Activated CD4-positive, alpha-beta T cell treated with anti-CD3 and anti-CD28 coated beads for 36 hours (primary cell): ENCODE data around the gene DLGAP4. TPM values are rescaled to one million over a fixed set of nuclear protein-coding genes. Genes with fewer than 3 reads are reported as not detected.
A peak's percentile ranks its signal among the peaks of the same experiment; 100 is the strongest.

Experiments used
- ATAC-seq: fragments of 200-7000 bp; cut with Tn5 transposase; one replicate; pipeline ENCODE4 v1.10.0; 2021; ENCODE audit warnings: mild to moderate bottlenecking, moderate library complexity
- CTCF ChIA-PET: fragments of 350-600 bp; sonication (Branson Sonifier 250); formaldehyde crosslinking; loops from one replicate; lab custom pipeline; 2021; ENCODE audit warnings: antibody characterized with exemption; lab: Charles Lee
- POLR2A ChIA-PET: fragments of 350-600 bp; sonication (Branson Sonifier 250); formaldehyde crosslinking; loops from one replicate; lab custom pipeline; 2021; ENCODE audit warnings: antibody characterized with exemption, inconsistent platforms; lab: Charles Lee
- DNase-seq: peaks from one replicate; pipeline ENCODE4 v3.0.0-alpha.2; 2020
- H3K27ac Mint-ChIP-seq: one replicate; pipeline ENCODE4 v1.8.0; 2021; ENCODE audit warnings: mixed read lengths
- H3K27me3 Mint-ChIP-seq: one replicate; pipeline ENCODE4 v1.8.0; 2021; ENCODE audit warnings: mixed read lengths
- H3K36me3 Mint-ChIP-seq: one replicate; pipeline ENCODE4 v1.8.0; 2021; ENCODE audit warnings: low read depth, mixed read lengths
- H3K4me1 Mint-ChIP-seq: one replicate; pipeline ENCODE4 v1.8.0; 2021; ENCODE audit warnings: mixed read lengths
- H3K4me3 Mint-ChIP-seq: one replicate; pipeline ENCODE4 v1.8.0; 2021; ENCODE audit warnings: mild to moderate bottlenecking, moderate library complexity, mixed read lengths
- H3K9me3 Mint-ChIP-seq: one replicate; pipeline ENCODE4 v1.8.0; 2021; ENCODE audit warnings: low read depth, mixed read lengths
- intact Hi-C, 2 experiments: fragments of 100-400 bp; cut with DNase I in 1 of 2; cut with micrococcal nuclease in 1 of 2; formaldehyde crosslinking; loops; one replicate each; pipeline versions ENCODE4 v1.14.2 to v1.15.1; 2022 to 2024; cut with DNase I, micrococcal nuclease
- total RNA-seq, 2 experiments: library from RNA; stranded (reverse); gene quantifications; one replicate each; pipeline ENCODE4 v1.2.3, GENCODE V29; 2021

The DLGAP4 gene
- total RNA-seq, 2 experiments from 2014 or later: 19.0 to 21.8 TPM

GRCh38 chr20:36336954-36337704 is 31.0 kb downstream of the DLGAP4 start:
- Mint-ChIP-seq H3K9me3 (no peaks in the 10 kb centered on the region), H3K27me3 (peaks cover 32% of the 10 kb centered on the region), H3K4me1 (peaks cover 5% of the 10 kb centered on the region), H3K27ac (no peak overlapping the region), H3K36me3 (no peaks in the 10 kb centered on the region), H3K4me3 (no peak overlapping the region)
- ATAC-seq: no peak
- ChIA-PET POLR2A (no interaction called here), CTCF (no interaction called here)
- intact Hi-C loops: no loop called here
- no peak for DNase-seq

GRCh38 chr20:36337886-36338285 is 31.7 kb downstream of the DLGAP4 start:
- ChIA-PET CTCF (no interaction called here), POLR2A (no interaction called here)
- Mint-ChIP-seq H3K4me3 (no peak overlapping the region), H3K27me3 (peaks cover 31% of the 10 kb centered on the region), H3K27ac (no peak overlapping the region), H3K9me3 (no peaks in the 10 kb centered on the region), H3K4me1 (peaks cover 5% of the 10 kb centered on the region), H3K36me3 (no peaks in the 10 kb centered on the region)
- DNase-seq: no peak
- no peak for ATAC-seq
- intact Hi-C loops: no loop called here

- POLR2A ChIA-PET: no interaction called here
- H3K27me3 Mint-ChIP-seq: peaks cover 17% of the 10 kb centered on the region
- no peaks in the 10 kb centered on the region for H3K9me3 Mint-ChIP-seq
- H3K36me3 Mint-ChIP-seq: no peaks in the 10 kb centered on the region
- H3K27ac Mint-ChIP-seq: no peak overlapping the region
- CTCF ChIA-PET: no interaction called here
- ATAC-seq (peak; percentile 70), DNase-seq (peak; percentile 47)
- intact Hi-C loops: no loop called here
- no peak overlapping the region for H3K4me3 Mint-ChIP-seq
- H3K4me1 Mint-ChIP-seq: peaks cover 5% of the 10 kb centered on the region
Measured at GRCh38 chr20:36339646-36340592, 33.8 kb downstream of the DLGAP4 start.

DNA sequence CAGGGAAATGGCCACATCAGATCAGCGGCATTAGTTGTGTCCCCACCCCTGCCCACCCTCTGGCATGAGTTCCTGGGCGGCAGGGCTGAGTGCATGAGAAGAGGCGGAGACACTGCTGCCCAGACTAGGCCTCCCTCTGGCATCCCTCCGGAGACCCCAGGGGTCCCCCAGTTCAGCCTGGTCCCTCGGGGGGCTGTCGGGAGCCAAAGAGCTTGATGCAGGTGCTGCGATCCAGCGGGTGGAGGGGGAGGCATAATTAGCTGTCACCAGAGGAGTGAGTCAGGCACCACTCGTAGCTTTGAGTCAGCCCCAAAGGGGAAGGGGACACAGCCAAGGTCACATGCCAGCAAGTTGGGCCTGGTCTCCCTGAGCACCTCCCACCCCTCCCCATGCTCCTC is 34.5 kb downstream of the DLGAP4 start:
- Mint-ChIP-seq H3K27me3 (peaks cover 15% of the 10 kb centered on the region), H3K27ac (no peak overlapping the region), H3K9me3 (no peaks in the 10 kb centered on the region), H3K4me1 (peaks cover 5% of the 10 kb centered on the region), H3K36me3 (no peaks in the 10 kb centered on the region), H3K4me3 (no peak overlapping the region)
- POLR2A ChIA-PET: no interaction called here
- CTCF ChIA-PET: no interaction called here
- intact Hi-C loops: no loop called here
- DNase-seq (no peak), ATAC-seq (no peak)

- Mint-ChIP-seq H3K4me1 (peaks cover 5% of the 10 kb centered on the region), H3K27ac (no peak overlapping the region), H3K27me3 (peaks cover 10% of the 10 kb centered on the region), H3K4me3 (no peak overlapping the region), H3K36me3 (no peaks in the 10 kb centered on the region), H3K9me3 (no peaks in the 10 kb centered on the region)
- POLR2A ChIA-PET: interaction anchor here (0.6 kb wide), 1 partner anchor 317 kb away, joined by 3 read pairs; no protein-coding TSS in a partner anchor
- DNase-seq (no peak), ATAC-seq (no peak)
- intact Hi-C loops: no loop called here
- CTCF ChIA-PET: interaction anchor here (0.9 kb wide), 1 partner anchor 58 kb away, joined by 3 read pairs; no protein-coding TSS in a partner anchor
Measured at GRCh38 chr20:36341331-36342020, 35.3 kb downstream of the DLGAP4 start.

GRCh38 chr20:36342331-36343120 is 36.4 kb downstream of the DLGAP4 start:
- POLR2A ChIA-PET: no interaction called here
- ATAC-seq (no peak), DNase-seq (no peak)
- H3K4me3 Mint-ChIP-seq: no peak overlapping the region
- peaks cover 7% of the 10 kb centered on the region for H3K27me3 Mint-ChIP-seq
- H3K4me1 Mint-ChIP-seq: peaks cover 5% of the 10 kb centered on the region
- intact Hi-C loops: no loop called here
- CTCF ChIA-PET: interaction anchor here (0.8 to 0.9 kb wide), 2 partner anchors 57 to 284 kb away, joined by 3 to 4 read pairs; no protein-coding TSS in a partner anchor
- no peaks in the 10 kb centered on the region for H3K9me3 Mint-ChIP-seq
- H3K27ac Mint-ChIP-seq: no peak overlapping the region
- H3K36me3 Mint-ChIP-seq: no peaks in the 10 kb centered on the region

GRCh38 chr20:36343641-36344040 is 37.5 kb downstream of the DLGAP4 start:
- Mint-ChIP-seq H3K4me1 (peaks cover 5% of the 10 kb centered on the region), H3K27me3 (peaks cover 6% of the 10 kb centered on the region)

GRCh38 chr20:36344517-36345132 is 38.5 kb downstream of the DLGAP4 start:
- peaks cover 4% of the 10 kb centered on the region for H3K4me1 Mint-ChIP-seq
- ChIA-PET CTCF (interaction anchor here (0.7 to 0.8 kb wide), 3 partner anchors 104 to 1383 kb away, joined by 3 read pairs; no protein-coding TSS in a partner anchor), POLR2A (no interaction called here)
- peaks cover 3% of the 10 kb centered on the region for H3K27me3 Mint-ChIP-seq
- H3K9me3 Mint-ChIP-seq: no peaks in the 10 kb centered on the region
- H3K27ac Mint-ChIP-seq: no peak overlapping the region
- H3K4me3 Mint-ChIP-seq: no peak overlapping the region
- no peaks in the 10 kb centered on the region for H3K36me3 Mint-ChIP-seq
- DNase-seq (peak; percentile 56), ATAC-seq (no peak)
- intact Hi-C loops: loop anchor here in 1 of 2 experiments (1.0 kb wide), 1 partner anchor 40 kb away; no protein-coding TSS in a partner anchor

More at GRCh38 chr20:36343641-36344040, 37.5 kb downstream of the DLGAP4 start:
- H3K4me3 Mint-ChIP-seq: no peak overlapping the region
- ChIA-PET CTCF (interaction anchor here (0.6 to 0.8 kb wide), 2 partner anchors 19 to 283 kb away, joined by 3 to 4 read pairs; no protein-coding TSS in a partner anchor), POLR2A (no interaction called here)
- no peaks in the 10 kb centered on the region for H3K9me3 Mint-ChIP-seq
- no peak for ATAC-seq
- intact Hi-C loops: loop anchor here in 1 of 2 experiments (1.0 kb wide), 1 partner anchor 41 kb away; no protein-coding TSS in a partner anchor
- H3K36me3 Mint-ChIP-seq: no peaks in the 10 kb centered on the region
- no peak overlapping the region for H3K27ac Mint-ChIP-seq
- DNase-seq: no peak

GRCh38 chr20:36346256-36346655 is 40.1 kb downstream of the DLGAP4 start:
- Mint-ChIP-seq H3K4me3 (no peak overlapping the region), H3K36me3 (no peaks in the 10 kb centered on the region), H3K9me3 (no peaks in the 10 kb centered on the region), H3K27ac (no peak overlapping the region), H3K27me3 (peaks cover under 1% of the 10 kb centered on the region), H3K4me1 (no peaks in the 10 kb centered on the region)
- DNase-seq (no peak), ATAC-seq (no peak)
- intact Hi-C loops: no loop called here
- ChIA-PET CTCF (no interaction called here), POLR2A (no interaction called here)
